A673 (cell line): ENCODE data around the gene SCAMP4.

Experiments
- EZH2 ChIP-seq: fragments of 200-600 bp; sonication (generic); IDR thresholded peaks from 2 replicates; pipeline ENCODE4 v1.6.1; 2017; ENCODE audit warnings: borderline replicate concordance, low read depth, mild to moderate bottlenecking, mixed read lengths, antibody characterized with exemption, low read length; ENCODE audit not compliant: poor library complexity, severe bottlenecking
- TF ChIP-seq, protein P1 (sequence below): fragments of 300-800, 200-600 bp; sonication (generic); conservative IDR thresholded peaks from 2 replicates; pipeline ENCODE4 v1.5.1; 2017; ENCODE audit warnings: low read depth, mild to moderate bottlenecking, antibody characterized with exemption, low read length, moderate library complexity, mixed read lengths

DNA sequence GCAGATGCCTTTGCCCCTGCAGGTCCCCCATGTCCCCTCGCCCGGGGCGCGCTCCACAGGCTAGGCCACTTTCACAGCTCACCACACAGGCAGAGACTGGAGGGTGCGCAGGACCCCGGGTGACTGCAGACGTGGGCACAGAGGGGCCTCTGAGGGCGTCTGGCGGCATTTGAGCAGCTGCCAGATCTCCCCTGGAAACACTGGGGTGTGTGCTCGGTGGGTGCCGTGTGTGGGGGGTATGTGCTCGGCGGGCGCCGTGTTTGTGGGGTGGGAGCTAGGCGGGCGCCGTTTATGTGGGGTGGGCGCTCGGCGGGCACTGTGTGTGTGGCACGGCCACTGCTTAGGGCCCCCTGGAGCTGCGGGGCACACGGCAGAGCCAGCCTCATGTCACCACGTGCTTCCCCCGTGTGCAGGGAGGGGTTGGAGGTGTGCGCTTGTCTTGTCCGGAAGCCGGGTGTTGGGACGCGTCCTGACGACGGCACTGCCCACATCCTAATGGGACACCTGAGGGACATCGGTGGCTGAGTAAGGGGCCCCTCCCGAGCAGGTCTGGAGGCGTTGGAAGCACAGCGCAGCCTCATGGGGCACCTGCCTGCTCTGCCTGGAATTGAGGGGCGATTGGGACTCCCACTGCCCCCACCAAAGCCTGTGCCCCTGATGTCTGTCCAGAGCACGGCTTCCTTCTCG lies 52.5 kb downstream of the SCAMP4 start:
- TF ChIP-seq, protein P1, sequence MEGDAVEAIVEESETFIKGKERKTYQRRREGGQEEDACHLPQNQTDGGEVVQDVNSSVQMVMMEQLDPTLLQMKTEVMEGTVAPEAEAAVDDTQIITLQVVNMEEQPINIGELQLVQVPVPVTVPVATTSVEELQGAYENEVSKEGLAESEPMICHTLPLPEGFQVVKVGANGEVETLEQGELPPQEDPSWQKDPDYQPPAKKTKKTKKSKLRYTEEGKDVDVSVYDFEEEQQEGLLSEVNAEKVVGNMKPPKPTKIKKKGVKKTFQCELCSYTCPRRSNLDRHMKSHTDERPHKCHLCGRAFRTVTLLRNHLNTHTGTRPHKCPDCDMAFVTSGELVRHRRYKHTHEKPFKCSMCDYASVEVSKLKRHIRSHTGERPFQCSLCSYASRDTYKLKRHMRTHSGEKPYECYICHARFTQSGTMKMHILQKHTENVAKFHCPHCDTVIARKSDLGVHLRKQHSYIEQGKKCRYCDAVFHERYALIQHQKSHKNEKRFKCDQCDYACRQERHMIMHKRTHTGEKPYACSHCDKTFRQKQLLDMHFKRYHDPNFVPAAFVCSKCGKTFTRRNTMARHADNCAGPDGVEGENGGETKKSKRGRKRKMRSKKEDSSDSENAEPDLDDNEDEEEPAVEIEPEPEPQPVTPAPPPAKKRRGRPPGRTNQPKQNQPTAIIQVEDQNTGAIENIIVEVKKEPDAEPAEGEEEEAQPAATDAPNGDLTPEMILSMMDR, result no peak
- no peak for TF ChIP-seq EZH2
